Astrocyte (in vitro differentiated cells and primary cell): Measurements from ENCODE around the gene PROSER2. TPM values are rescaled to one million over a fixed set of nuclear protein-coding genes. Genes with fewer than 3 reads are reported as not detected.

Experiments used
- DNase-seq: peaks from one replicate; pipeline ENCODE4 v3.0.0-alpha.2; 2010; ENCODE audit warnings: low read depth
- FAIRE-seq: peaks from 2 replicates; lab custom pipeline; 2011; peaks lifted over from hg19 to GRCh38; lab: Jason Lieb, UNC
- H2AFZ ChIP-seq: 2 replicates; pipeline ENCODE4 v1.6.0; 2012; ENCODE audit warnings: low read depth, low read length, inconsistent platforms
- H3K27ac ChIP-seq: 2 replicates; pipeline ENCODE4 v1.5.1; 2011; ENCODE audit warnings: low read depth, low read length, inconsistent platforms
- H3K27me3 ChIP-seq: 2 replicates; pipeline ENCODE4 v1.6.0; 2011; ENCODE audit warnings: low read length, inconsistent platforms; ENCODE audit not compliant: insufficient read depth
- H3K36me3 ChIP-seq: 2 replicates; pipeline ENCODE4 v1.5.1; 2011; ENCODE audit warnings: low read length, inconsistent platforms; ENCODE audit not compliant: insufficient read depth
- H3K4me1 ChIP-seq: 2 replicates; pipeline ENCODE4 v1.5.1; 2011; ENCODE audit warnings: low read length, inconsistent platforms; ENCODE audit not compliant: insufficient read depth
- H3K4me2 ChIP-seq: 2 replicates; pipeline ENCODE4 v1.6.0; 2012; ENCODE audit warnings: low read length, inconsistent platforms
- H3K4me3 ChIP-seq: 2 replicates; pipeline ENCODE4 v1.5.1; 2011; ENCODE audit warnings: low read depth, mild to moderate bottlenecking, low read length, inconsistent platforms; ENCODE audit not compliant: insufficient read depth
- H3K79me2 ChIP-seq: 2 replicates; pipeline ENCODE4 v1.6.0; 2012; ENCODE audit warnings: mild to moderate bottlenecking, low read length, inconsistent platforms; ENCODE audit not compliant: insufficient read depth
- H3K9ac ChIP-seq: 2 replicates; pipeline ENCODE4 v1.6.0; 2012; ENCODE audit warnings: mild to moderate bottlenecking, low read length, inconsistent platforms
- H3K9me3 ChIP-seq: 2 replicates; pipeline ENCODE4 v1.5.1; 2012; ENCODE audit warnings: low read depth, mild to moderate bottlenecking, low read length, inconsistent platforms; ENCODE audit not compliant: insufficient read depth
- H4K20me1 ChIP-seq: 2 replicates; pipeline ENCODE4 v1.6.0; 2012; ENCODE audit warnings: low read length, inconsistent platforms; ENCODE audit not compliant: insufficient read depth
- H3K27ac Mint-ChIP-seq: one replicate; pipeline ENCODE4 v1.8.0; 2021; ENCODE audit warnings: mild to moderate bottlenecking, mixed read lengths; ENCODE audit not compliant: unreplicated experiment
- H3K27me3 Mint-ChIP-seq: one replicate; pipeline ENCODE4 v1.8.0; 2021; ENCODE audit warnings: low read depth, mixed read lengths; ENCODE audit not compliant: unreplicated experiment
- H3K36me3 Mint-ChIP-seq: one replicate; pipeline ENCODE4 v1.8.0; 2021; ENCODE audit warnings: low read depth, mixed read lengths; ENCODE audit not compliant: unreplicated experiment
- H3K4me1 Mint-ChIP-seq: one replicate; pipeline ENCODE4 v1.8.0; 2021; ENCODE audit warnings: low read depth, mixed read lengths; ENCODE audit not compliant: unreplicated experiment
- H3K4me3 Mint-ChIP-seq: one replicate; pipeline ENCODE4 v1.8.0; 2021; ENCODE audit warnings: mild to moderate bottlenecking, moderate library complexity, mixed read lengths; ENCODE audit not compliant: unreplicated experiment
- H3K9me3 Mint-ChIP-seq: one replicate; pipeline ENCODE4 v1.8.0; 2021; ENCODE audit warnings: mild to moderate bottlenecking, mixed read lengths; ENCODE audit not compliant: unreplicated experiment
- EZH2 ChIP-seq: IDR thresholded peaks from 2 replicates; pipeline ENCODE4 v1.6.1; 2012; ENCODE audit warnings: mild to moderate bottlenecking, low read length, inconsistent platforms; ENCODE audit not compliant: insufficient read depth
- total RNA-seq: library from RNA; stranded (reverse); gene quantifications from 2 replicates; pipeline ENCODE4 v1.2.1, GENCODE V29; 2021
- TF ChIP-seq, protein P1 (sequence below): IDR thresholded peaks from 2 replicates; pipeline ENCODE4 v1.5.1; 2011; ENCODE audit warnings: low read depth, mild to moderate bottlenecking, inconsistent platforms, low read length, moderate library complexity; ENCODE audit not compliant: insufficient read depth

Gene PROSER2
- total RNA-seq, 1 donor from 2014 or later: 12.1 TPM

DNA sequence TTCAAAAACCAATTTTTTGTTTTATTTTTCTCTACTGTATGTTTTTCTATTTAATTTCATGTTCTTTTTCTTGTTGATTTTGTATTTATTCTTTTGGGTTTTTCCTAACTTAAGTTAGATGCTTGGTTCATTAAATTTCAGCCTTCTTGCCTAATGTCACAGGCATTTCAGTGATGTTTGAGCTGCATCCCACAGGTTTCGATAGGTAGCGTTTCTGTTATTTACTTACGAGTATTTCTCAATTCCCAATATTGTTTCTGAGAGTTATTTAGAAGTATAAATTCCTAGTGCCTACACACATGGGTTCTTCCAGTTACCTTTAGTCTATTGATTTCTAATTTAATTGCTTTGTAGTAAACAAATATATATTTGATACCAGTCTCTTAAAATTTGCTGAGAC, 18.2 kb downstream of the PROSER2 start:
- Mint-ChIP-seq H3K9me3 (no peaks in the 10 kb centered on the region), H3K27ac (no peak overlapping the region), H3K27me3 (no peaks in the 10 kb centered on the region), H3K4me3 (no peak overlapping the region), H3K36me3 (peaks cover 4% of the 10 kb centered on the region), H3K4me1 (no peaks in the 10 kb centered on the region)
- Histone ChIP-seq H3K4me2 (no peak overlapping the region), H3K79me2 (peaks cover 7% of the 10 kb centered on the region), H2AFZ (no peak overlapping the region), H3K27me3 (no peaks in the 10 kb centered on the region), H3K36me3 (no peaks in the 10 kb centered on the region), H3K4me1 (no peaks in the 10 kb centered on the region), H3K9ac (no peak overlapping the region), H3K27ac (no peak overlapping the region), H3K4me3 (no peak overlapping the region), H3K9me3 (no peaks in the 10 kb centered on the region), H4K20me1 (no peaks in the 10 kb centered on the region)
- DNase-seq: no peak
- TF ChIP-seq, protein P1, sequence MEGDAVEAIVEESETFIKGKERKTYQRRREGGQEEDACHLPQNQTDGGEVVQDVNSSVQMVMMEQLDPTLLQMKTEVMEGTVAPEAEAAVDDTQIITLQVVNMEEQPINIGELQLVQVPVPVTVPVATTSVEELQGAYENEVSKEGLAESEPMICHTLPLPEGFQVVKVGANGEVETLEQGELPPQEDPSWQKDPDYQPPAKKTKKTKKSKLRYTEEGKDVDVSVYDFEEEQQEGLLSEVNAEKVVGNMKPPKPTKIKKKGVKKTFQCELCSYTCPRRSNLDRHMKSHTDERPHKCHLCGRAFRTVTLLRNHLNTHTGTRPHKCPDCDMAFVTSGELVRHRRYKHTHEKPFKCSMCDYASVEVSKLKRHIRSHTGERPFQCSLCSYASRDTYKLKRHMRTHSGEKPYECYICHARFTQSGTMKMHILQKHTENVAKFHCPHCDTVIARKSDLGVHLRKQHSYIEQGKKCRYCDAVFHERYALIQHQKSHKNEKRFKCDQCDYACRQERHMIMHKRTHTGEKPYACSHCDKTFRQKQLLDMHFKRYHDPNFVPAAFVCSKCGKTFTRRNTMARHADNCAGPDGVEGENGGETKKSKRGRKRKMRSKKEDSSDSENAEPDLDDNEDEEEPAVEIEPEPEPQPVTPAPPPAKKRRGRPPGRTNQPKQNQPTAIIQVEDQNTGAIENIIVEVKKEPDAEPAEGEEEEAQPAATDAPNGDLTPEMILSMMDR: no peak
- no peak for TF ChIP-seq EZH2
- no peak for FAIRE-seq

DNA sequence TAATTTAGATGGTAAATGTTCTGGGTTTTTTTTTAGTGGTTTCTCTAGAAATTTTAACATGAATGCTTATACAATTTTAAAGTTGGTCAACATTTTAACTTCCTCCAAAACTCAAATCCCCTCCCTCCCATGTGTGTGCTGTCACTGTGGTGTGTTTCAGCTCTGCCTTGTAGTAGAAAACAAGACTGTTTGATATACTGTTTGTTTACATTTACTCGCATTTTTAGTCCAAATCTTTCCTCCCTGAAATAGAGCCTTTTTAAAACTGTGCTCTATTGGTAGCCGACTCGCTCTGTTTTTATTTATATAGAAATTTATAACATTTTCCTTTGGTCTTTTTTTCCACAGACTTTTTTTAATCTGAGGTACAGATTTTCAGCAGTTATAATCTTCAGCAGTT, 19.3 kb downstream of the PROSER2 start:
- Mint-ChIP-seq H3K27me3 (no peaks in the 10 kb centered on the region), H3K9me3 (no peaks in the 10 kb centered on the region), H3K27ac (no peak overlapping the region), H3K4me1 (no peaks in the 10 kb centered on the region), H3K4me3 (no peak overlapping the region), H3K36me3 (peaks cover 2% of the 10 kb centered on the region)
- Histone ChIP-seq H3K27me3 (no peaks in the 10 kb centered on the region), H3K4me2 (no peak overlapping the region), H4K20me1 (no peaks in the 10 kb centered on the region), H3K4me3 (no peak overlapping the region), H3K79me2 (peaks cover 4% of the 10 kb centered on the region), H3K36me3 (no peaks in the 10 kb centered on the region), H3K9ac (no peak overlapping the region), H3K27ac (no peak overlapping the region), H3K9me3 (no peaks in the 10 kb centered on the region), H3K4me1 (no peaks in the 10 kb centered on the region), H2AFZ (no peak overlapping the region)
- TF ChIP-seq, protein P1: no peak
- no peak for TF ChIP-seq EZH2
- DNase-seq: no peak
- no peak for FAIRE-seq

DNA sequence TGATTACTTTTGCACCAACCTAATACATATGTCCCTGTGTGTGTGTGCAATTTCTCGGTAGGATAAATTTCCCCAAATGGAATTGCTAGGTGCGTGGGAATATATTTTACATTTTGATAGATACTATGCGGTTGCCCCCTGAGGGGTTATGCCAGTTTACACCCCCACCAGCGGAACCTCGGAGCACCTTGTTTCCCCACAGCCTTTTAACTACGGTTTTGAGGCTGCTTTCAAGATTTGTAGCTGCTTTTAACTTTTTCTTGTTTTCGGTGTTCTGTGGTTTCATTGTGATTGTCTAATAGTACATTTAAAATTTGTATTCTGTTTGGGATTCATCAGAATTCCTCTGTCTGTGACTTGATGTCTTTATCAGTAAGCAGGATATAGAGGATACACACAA, 22.0 kb downstream of the PROSER2 start:
- no peak overlapping the region for H3K27ac Mint-ChIP-seq

More for the DNA sequence above, 22.0 kb downstream of the PROSER2 start:
- Histone ChIP-seq H3K36me3 (no peaks in the 10 kb centered on the region), H3K27me3 (no peaks in the 10 kb centered on the region), H3K9ac (no peak overlapping the region), H3K79me2 (no peaks in the 10 kb centered on the region), H3K27ac (no peak overlapping the region), H4K20me1 (no peaks in the 10 kb centered on the region), H2AFZ (no peak overlapping the region), H3K4me2 (no peak overlapping the region), H3K4me1 (no peaks in the 10 kb centered on the region), H3K4me3 (no peak overlapping the region), H3K9me3 (no peaks in the 10 kb centered on the region)
- no peaks in the 10 kb centered on the region for H3K27me3 Mint-ChIP-seq
- TF ChIP-seq, protein P1: no peak
- TF ChIP-seq EZH2: no peak
- FAIRE-seq (no peak), DNase-seq (no peak)
- H3K4me3 Mint-ChIP-seq: no peak overlapping the region
- peaks cover 7% of the 10 kb centered on the region for H3K36me3 Mint-ChIP-seq
- no peaks in the 10 kb centered on the region for H3K9me3 Mint-ChIP-seq
- no peaks in the 10 kb centered on the region for H3K4me1 Mint-ChIP-seq
